Panc1 (cell line): ENCODE results near the gene RIT2. TPM values are rescaled to one million over a fixed set of nuclear protein-coding genes. Genes with fewer than 3 reads are reported as not detected.

ENCODE experiments used
- ATAC-seq: fragments of 200-7000 bp; cut with Tn5 transposase; 2 replicates; pipeline ENCODE4 v1.9.1; 2020; ENCODE audit warnings: mild to moderate bottlenecking, moderate library complexity
- BruUV-seq: library from RNA; stranded (reverse); fragments of 400-500 nt; replicated peaks from 2 replicates; lab custom pipeline; 2021; lab: Mats Ljungman, UMichigan
- CTCF ChIA-PET: fragments of 300-600 bp; sonication (Branson Sonifier 250); formaldehyde crosslinking; loops from one replicate; lab custom pipeline; 2022; ENCODE audit warnings: antibody characterized with exemption; lab: Charles Lee
- POLR2A ChIA-PET: fragments of 300-600 bp; sonication (Branson Sonifier 250); formaldehyde crosslinking; loops from one replicate; lab custom pipeline; 2022; ENCODE audit warnings: antibody characterized with exemption; lab: Charles Lee
- DNase-seq: peaks from one replicate; pipeline ENCODE4 v3.0.0-alpha.2; 2010; ENCODE audit warnings: low read depth, low spot score
- H3K27ac ChIP-seq: 2 replicates; pipeline ENCODE4 v1.5.1; 2011; ENCODE audit warnings: mild to moderate bottlenecking, low read length, inconsistent platforms
- H3K27me3 ChIP-seq: fragments of 200-500 bp; sonication (Bioruptor generic); 2 replicates; pipeline ENCODE4 v1.6.0; 2014; ENCODE audit warnings: low read length, inconsistent platforms; ENCODE audit not compliant: control insufficient read depth, insufficient read depth
- H3K36me3 ChIP-seq: fragments of 200-500 bp; sonication (Bioruptor generic); 2 replicates; pipeline ENCODE4 v1.5.1; 2014; ENCODE audit warnings: inconsistent platforms, mild to moderate bottlenecking, low read length, moderate library complexity; ENCODE audit not compliant: control insufficient read depth, insufficient read depth
- H3K4me1 ChIP-seq: 2 replicates; pipeline ENCODE4 v1.5.1; 2011; ENCODE audit warnings: inconsistent platforms, mild to moderate bottlenecking, low read length, moderate library complexity; ENCODE audit not compliant: control insufficient read depth, insufficient read depth
- H3K4me3 ChIP-seq, 2 experiments: 2 replicates each; pipeline ENCODE4 v1.5.1; 2011 to 2012; ENCODE audit warnings: low read depth in 2 of 2, low read length in 2 of 2, mild to moderate bottlenecking in 2 of 2, inconsistent platforms in 1 of 2, moderate library complexity in 1 of 2
- H3K9me3 ChIP-seq: fragments of 200-500 bp; sonication (Bioruptor generic); 2 replicates; pipeline ENCODE4 v1.5.1; 2014; ENCODE audit warnings: low read depth, mild to moderate bottlenecking, inconsistent platforms, low read length, moderate library complexity; ENCODE audit not compliant: control insufficient read depth, insufficient read depth
- POLR2AphosphoS5 ChIP-seq: IDR thresholded peaks from 2 replicates; pipeline ENCODE4 v1.6.1; 2012; ENCODE audit warnings: mild to moderate bottlenecking, low read depth, low read length, moderate library complexity
- REST ChIP-seq, 2 experiments: IDR thresholded peaks; 2 replicates each; pipeline ENCODE4 v1.6.1; 2011 to 2012; ENCODE audit warnings: low read depth in 2 of 2, control low read depth in 1 of 2, low read length in 1 of 2, mild to moderate bottlenecking in 1 of 2, moderate library complexity in 1 of 2; ENCODE audit not compliant: insufficient read depth in 1 of 2
- SIN3A ChIP-seq: IDR thresholded peaks from 2 replicates; pipeline ENCODE4 v1.6.1; 2012; ENCODE audit warnings: low read depth, mild to moderate bottlenecking, low read length, moderate library complexity, borderline replicate concordance; ENCODE audit not compliant: insufficient read depth
- TCF7L2 ChIP-seq: IDR thresholded peaks from 2 replicates; pipeline ENCODE4 v1.6.1; 2011; ENCODE audit warnings: mild to moderate bottlenecking, low read depth, low read length, inconsistent platforms
- in situ Hi-C: cut with HindIII; loops from 2 replicates; pipeline ENCODE4 v1.10.0; 2016; ENCODE audit warnings: low sequenced_read_pairs, low pct_unique_long_range_greater_than_20kb
- intact Hi-C: fragments of 100-400 bp; cut with micrococcal nuclease; formaldehyde crosslinking; loops from one replicate; pipeline ENCODE4 v1.10.0; 2022; ENCODE audit not compliant: unreplicated experiment
- total RNA-seq: library from RNA; stranded (reverse); gene quantifications from one replicate; pipeline ENCODE4 v1.2.1, GENCODE V29; 2021; ENCODE audit not compliant: unreplicated experiment
- TF ChIP-seq, protein P1 (sequence below): fragments of 450-650 bp; IDR thresholded peaks from 2 replicates; pipeline ENCODE4 v1.5.1; 2017; ENCODE audit warnings: mild to moderate bottlenecking

The RIT2 gene
- total RNA-seq, 1 experiment from 2014 or later = not detected

DNA sequence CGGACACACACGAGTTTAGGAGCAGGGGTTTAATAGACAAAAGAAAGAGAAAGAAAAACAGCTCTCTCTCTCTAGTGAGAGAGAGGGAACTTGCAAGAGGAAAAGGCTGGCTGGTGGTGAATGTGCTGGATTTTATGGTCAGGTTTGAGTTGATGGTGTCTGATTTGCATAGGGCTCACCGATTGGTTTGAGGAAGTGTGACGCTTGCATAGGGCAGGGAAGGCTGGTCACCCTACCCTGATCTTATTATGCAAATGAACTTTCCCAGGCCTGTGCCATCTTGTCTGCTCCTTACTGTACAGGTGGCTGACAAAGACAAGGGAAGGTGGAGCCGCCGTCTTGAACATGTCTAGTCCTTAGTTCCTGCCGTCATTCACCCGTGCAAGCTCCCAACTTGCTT lies 408.9 kb downstream of the RIT2 start:
- intact Hi-C loops (no loop called here), in situ Hi-C loops (no loop called here)
- CTCF ChIA-PET = no interaction called here
- H3K27me3 ChIP-seq = no peaks in the 10 kb centered on the region
- H3K4me1 ChIP-seq = no peaks in the 10 kb centered on the region
- POLR2A ChIA-PET = no interaction called here
- ATAC-seq (no peak), DNase-seq (no peak)
- no peak overlapping the region for H3K4me3 ChIP-seq
- BruUV-seq = no TSS peak
- no peak overlapping the region for H3K27ac ChIP-seq
- H3K36me3 ChIP-seq = no peaks in the 10 kb centered on the region
- TF ChIP-seq POLR2AphosphoS5 = no peak
- TF ChIP-seq TCF7L2 = no peak
- no peak for TF ChIP-seq REST (IDR thresholded peaks at IDR 0.05; ENCODE audit: insufficient read depth in 1 of 2, low read depth in 2 of 2, low read length in 1 of 2)
- no peak for TF ChIP-seq SIN3A
- TF ChIP-seq, protein P1, sequence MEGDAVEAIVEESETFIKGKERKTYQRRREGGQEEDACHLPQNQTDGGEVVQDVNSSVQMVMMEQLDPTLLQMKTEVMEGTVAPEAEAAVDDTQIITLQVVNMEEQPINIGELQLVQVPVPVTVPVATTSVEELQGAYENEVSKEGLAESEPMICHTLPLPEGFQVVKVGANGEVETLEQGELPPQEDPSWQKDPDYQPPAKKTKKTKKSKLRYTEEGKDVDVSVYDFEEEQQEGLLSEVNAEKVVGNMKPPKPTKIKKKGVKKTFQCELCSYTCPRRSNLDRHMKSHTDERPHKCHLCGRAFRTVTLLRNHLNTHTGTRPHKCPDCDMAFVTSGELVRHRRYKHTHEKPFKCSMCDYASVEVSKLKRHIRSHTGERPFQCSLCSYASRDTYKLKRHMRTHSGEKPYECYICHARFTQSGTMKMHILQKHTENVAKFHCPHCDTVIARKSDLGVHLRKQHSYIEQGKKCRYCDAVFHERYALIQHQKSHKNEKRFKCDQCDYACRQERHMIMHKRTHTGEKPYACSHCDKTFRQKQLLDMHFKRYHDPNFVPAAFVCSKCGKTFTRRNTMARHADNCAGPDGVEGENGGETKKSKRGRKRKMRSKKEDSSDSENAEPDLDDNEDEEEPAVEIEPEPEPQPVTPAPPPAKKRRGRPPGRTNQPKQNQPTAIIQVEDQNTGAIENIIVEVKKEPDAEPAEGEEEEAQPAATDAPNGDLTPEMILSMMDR = no peak
- H3K9me3 ChIP-seq = no peaks in the 10 kb centered on the region

- ChIA-PET POLR2A (no interaction called here), CTCF (no interaction called here)
- BruUV-seq = no TSS peak
- Histone ChIP-seq H3K27me3 (no peaks in the 10 kb centered on the region), H3K4me3 (no peak overlapping the region), H3K9me3 (no peaks in the 10 kb centered on the region), H3K27ac (no peak overlapping the region), H3K36me3 (no peaks in the 10 kb centered on the region), H3K4me1 (no peaks in the 10 kb centered on the region)
- TF ChIP-seq TCF7L2 = no peak
- TF ChIP-seq, protein P1 = no peak
- no peak for TF ChIP-seq REST (IDR thresholded peaks at IDR 0.05; ENCODE audit: insufficient read depth in 1 of 2, low read depth in 2 of 2, low read length in 1 of 2)
- TF ChIP-seq SIN3A = no peak
- TF ChIP-seq POLR2AphosphoS5 = no peak
- DNase-seq = no peak
- in situ Hi-C loops (no loop called here), intact Hi-C loops (no loop called here)
- no peak for ATAC-seq
Observed at GRCh38 chr18:42706029-42706608, 409.4 kb downstream of the RIT2 start.
